ENCODE data around the gene NUBPL. TPM values are rescaled to one million over a fixed set of nuclear protein-coding genes. Genes with fewer than 3 reads are reported as not detected.
"Not testable (repeated sequence)": the region's sequence is repeated elsewhere in the genome, so short reads cannot be mapped to it uniquely, and the experiment has no call there.

Gene NUBPL
- total RNA-seq, 1 donor from 2014 or later, result 14.5 TPM

- no peak for DNase-seq (ENCODE audit: low read depth)
Observed at GRCh38 chr14:31578266-31578665, 17.1 kb downstream of the NUBPL start.

GRCh38 chr14:31578792-31579501 is 17.7 kb downstream of the NUBPL start:
- DNase-seq (ENCODE audit: low read depth), result no peak

- DNase-seq (ENCODE audit: low read depth), result no peak
Observed at GRCh38 chr14:31580234-31580633, 19.0 kb downstream of the NUBPL start.

GRCh38 chr14:31582286-31582691 is 21.1 kb downstream of the NUBPL start:
- no peak for DNase-seq (ENCODE audit: low read depth)

GRCh38 chr14:31582836-31583452 is 21.7 kb downstream of the NUBPL start:
- no peak for DNase-seq (ENCODE audit: low read depth)

- no peak for DNase-seq (ENCODE audit: low read depth)
Observed at GRCh38 chr14:31590206-31590605, 29.0 kb downstream of the NUBPL start.

- DNase-seq (ENCODE audit: low read depth), result no peak
Observed at GRCh38 chr14:31592122-31592521, 30.9 kb downstream of the NUBPL start.

GRCh38 chr14:31592631-31593030 is 31.4 kb downstream of the NUBPL start:
- DNase-seq (ENCODE audit: low read depth), result no peak

GRCh38 chr14:31596342-31597095 is 35.3 kb downstream of the NUBPL start:
- no peak for DNase-seq (ENCODE audit: low read depth)

GRCh38 chr14:31605702-31606101 is 44.5 kb downstream of the NUBPL start:
- no peak for DNase-seq (ENCODE audit: low read depth)

GRCh38 chr14:31611778-31612433 is 50.7 kb downstream of the NUBPL start:
- no peak for DNase-seq (ENCODE audit: low read depth)

GRCh38 chr14:31613188-31613587 is 52.0 kb downstream of the NUBPL start:
- no peak for DNase-seq (ENCODE audit: low read depth)

GRCh38 chr14:31618884-31619283 is 57.7 kb downstream of the NUBPL start:
- not testable (repeated sequence) for DNase-seq (ENCODE audit: low read depth)

- no peak for DNase-seq (ENCODE audit: low read depth)
Observed at GRCh38 chr14:31619440-31619839, 58.2 kb downstream of the NUBPL start.

GRCh38 chr14:31620898-31621297 is 59.7 kb downstream of the NUBPL start:
- DNase-seq (ENCODE audit: low read depth), result not testable (repeated sequence)

- DNase-seq (ENCODE audit: low read depth), result no peak
Observed at GRCh38 chr14:31622060-31622459, 60.9 kb downstream of the NUBPL start.

GRCh38 chr14:31652900-31653299 is 91.7 kb downstream of the NUBPL start:
- not testable (repeated sequence) for DNase-seq (ENCODE audit: low read depth)

- DNase-seq (ENCODE audit: low read depth), result no peak
Observed at GRCh38 chr14:31657917-31658316, 96.7 kb downstream of the NUBPL start.

- DNase-seq (ENCODE audit: low read depth), result no peak
Observed at GRCh38 chr14:31659278-31659677, 98.1 kb downstream of the NUBPL start.

GRCh38 chr14:31660191-31660590 is 99.0 kb downstream of the NUBPL start:
- DNase-seq (ENCODE audit: low read depth), result no peak

- no peak for DNase-seq (ENCODE audit: low read depth)
Observed at GRCh38 chr14:31660728-31661127, 99.5 kb downstream of the NUBPL start.

- DNase-seq (ENCODE audit: low read depth), result no peak
Observed at GRCh38 chr14:31668348-31668747, 107.1 kb downstream of the NUBPL start.

Measured in renal cortical epithelial cell (primary cell).